ENCODE results near the gene CTDP1.

DNA sequence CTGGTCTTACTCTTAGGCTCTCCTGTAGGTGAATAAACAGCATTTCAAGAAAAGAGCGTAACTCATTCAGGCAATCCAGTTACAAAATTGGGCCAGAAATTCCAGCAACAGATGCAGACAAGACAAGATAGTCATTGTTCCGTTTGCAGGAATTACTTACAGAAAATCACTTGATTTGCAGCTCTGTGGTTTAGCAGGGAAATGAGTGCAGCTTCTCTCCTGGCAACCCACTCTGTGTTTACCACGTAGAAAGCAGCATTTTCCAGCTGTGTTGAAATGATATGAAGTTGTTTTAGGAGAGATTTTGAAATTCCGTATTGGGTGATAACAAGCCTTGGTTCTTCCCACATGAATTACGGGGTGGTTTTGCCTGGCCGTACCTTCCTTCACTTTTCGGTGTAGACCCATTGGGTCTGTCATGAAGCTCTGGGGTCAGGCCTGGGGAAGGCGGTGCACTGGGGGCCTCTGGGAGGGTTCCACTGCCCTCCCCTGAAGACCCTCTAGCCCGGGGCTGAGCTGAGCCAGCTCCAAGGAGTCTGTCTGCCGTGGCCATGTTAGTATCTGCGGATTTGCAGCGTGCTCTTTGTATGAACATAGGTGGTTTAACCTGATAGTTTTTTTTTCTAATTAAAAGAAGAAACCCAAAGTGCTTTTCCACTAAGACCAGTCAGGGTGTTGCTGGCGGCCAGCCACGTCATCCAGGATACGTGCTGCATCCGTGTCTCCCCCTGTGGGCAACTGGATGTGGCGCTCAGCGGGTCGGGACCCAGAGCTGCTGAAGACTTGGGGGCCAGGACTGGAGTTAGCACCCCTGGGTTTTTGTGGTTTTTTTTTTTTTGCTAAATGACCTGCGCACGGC, 59.2 kb downstream of the CTDP1 start:
- TF ChIP-seq, protein P1, sequence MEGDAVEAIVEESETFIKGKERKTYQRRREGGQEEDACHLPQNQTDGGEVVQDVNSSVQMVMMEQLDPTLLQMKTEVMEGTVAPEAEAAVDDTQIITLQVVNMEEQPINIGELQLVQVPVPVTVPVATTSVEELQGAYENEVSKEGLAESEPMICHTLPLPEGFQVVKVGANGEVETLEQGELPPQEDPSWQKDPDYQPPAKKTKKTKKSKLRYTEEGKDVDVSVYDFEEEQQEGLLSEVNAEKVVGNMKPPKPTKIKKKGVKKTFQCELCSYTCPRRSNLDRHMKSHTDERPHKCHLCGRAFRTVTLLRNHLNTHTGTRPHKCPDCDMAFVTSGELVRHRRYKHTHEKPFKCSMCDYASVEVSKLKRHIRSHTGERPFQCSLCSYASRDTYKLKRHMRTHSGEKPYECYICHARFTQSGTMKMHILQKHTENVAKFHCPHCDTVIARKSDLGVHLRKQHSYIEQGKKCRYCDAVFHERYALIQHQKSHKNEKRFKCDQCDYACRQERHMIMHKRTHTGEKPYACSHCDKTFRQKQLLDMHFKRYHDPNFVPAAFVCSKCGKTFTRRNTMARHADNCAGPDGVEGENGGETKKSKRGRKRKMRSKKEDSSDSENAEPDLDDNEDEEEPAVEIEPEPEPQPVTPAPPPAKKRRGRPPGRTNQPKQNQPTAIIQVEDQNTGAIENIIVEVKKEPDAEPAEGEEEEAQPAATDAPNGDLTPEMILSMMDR (IDR thresholded peaks at IDR 0.05): no peak
- no peak for TF ChIP-seq POLR2A (IDR thresholded peaks at IDR 0.05)

Measured in adrenal gland (tissue), 5 donors.